DOHH2 (cell line): ENCODE data around the gene NFE2L1.

Experiments used
- EZH2phosphoT487 ChIP-seq: fragments of 200-600 bp; sonication (generic); IDR thresholded peaks from 2 replicates; pipeline ENCODE4 v1.6.1; 2017; ENCODE audit warnings: borderline replicate concordance, mild to moderate bottlenecking, antibody characterized with exemption, low read length, moderate library complexity, mixed read lengths
- TF ChIP-seq, protein P1 (sequence below): fragments of 200-600 bp; sonication (generic); IDR thresholded peaks from one replicate; pipeline ENCODE4 v1.5.1; 2014; ENCODE audit warnings: antibody characterized with exemption, mild to moderate bottlenecking, low read depth, low read length; ENCODE audit not compliant: poor library complexity, severe bottlenecking

DNA sequence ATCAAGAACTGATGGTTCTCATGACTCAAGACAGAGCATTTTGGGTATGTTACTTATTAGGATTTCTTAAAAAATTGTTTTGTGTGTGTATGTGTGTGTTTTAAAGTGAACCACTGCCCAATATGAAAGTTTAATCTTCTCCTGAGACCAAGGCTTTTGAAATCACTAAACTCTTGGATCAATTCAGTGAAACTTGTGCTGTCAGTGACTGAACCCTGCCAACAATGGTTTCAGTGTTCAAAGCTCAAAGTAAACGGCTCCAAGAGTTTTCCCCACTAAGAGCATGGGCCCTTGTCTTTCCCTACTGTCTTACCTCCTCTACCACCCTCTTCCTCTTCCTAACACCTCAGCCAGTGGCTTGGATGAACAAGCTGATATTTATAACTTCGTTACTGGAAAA is 22.0 kb downstream of the NFE2L1 start:
- TF ChIP-seq, protein P1, sequence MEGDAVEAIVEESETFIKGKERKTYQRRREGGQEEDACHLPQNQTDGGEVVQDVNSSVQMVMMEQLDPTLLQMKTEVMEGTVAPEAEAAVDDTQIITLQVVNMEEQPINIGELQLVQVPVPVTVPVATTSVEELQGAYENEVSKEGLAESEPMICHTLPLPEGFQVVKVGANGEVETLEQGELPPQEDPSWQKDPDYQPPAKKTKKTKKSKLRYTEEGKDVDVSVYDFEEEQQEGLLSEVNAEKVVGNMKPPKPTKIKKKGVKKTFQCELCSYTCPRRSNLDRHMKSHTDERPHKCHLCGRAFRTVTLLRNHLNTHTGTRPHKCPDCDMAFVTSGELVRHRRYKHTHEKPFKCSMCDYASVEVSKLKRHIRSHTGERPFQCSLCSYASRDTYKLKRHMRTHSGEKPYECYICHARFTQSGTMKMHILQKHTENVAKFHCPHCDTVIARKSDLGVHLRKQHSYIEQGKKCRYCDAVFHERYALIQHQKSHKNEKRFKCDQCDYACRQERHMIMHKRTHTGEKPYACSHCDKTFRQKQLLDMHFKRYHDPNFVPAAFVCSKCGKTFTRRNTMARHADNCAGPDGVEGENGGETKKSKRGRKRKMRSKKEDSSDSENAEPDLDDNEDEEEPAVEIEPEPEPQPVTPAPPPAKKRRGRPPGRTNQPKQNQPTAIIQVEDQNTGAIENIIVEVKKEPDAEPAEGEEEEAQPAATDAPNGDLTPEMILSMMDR = no peak
- no peak for TF ChIP-seq EZH2phosphoT487
